ENCODE data around the gene THEMIS.
"Not testable (repeated sequence)": the region's sequence is repeated elsewhere in the genome, so short reads cannot be mapped to it uniquely, and the experiment has no call there.

Gene THEMIS

GRCh38 chr6:127891731-127892326 lies 9.0 kb downstream of the THEMIS start:
- Mint-ChIP-seq H3K36me3 (ENCODE audit: low read depth) (peaks cover 16% of the 10 kb centered on the region), H3K27me3 (no peaks in the 10 kb centered on the region), H3K4me1 (peaks cover 56% of the 10 kb centered on the region), H3K27ac (peak overlapping the region; percentile 90), H3K4me3 (peak overlapping the region; percentile 70), H3K9me3 (peaks cover 6% of the 10 kb centered on the region)
- no peak for DNase-seq
- ATAC-seq: no peak

- Mint-ChIP-seq H3K4me3 (no peak overlapping the region), H3K4me1 (peaks cover 85% of the 10 kb centered on the region), H3K36me3 (ENCODE audit: low read depth) (peaks cover 24% of the 10 kb centered on the region), H3K27me3 (no peaks in the 10 kb centered on the region), H3K27ac (peak overlapping the region; percentile 34), H3K9me3 (peaks cover 10% of the 10 kb centered on the region)
- peak; percentile 35 for ATAC-seq
- DNase-seq: no peak
Observed at GRCh38 chr6:127886603-127887002, 14.3 kb downstream of the THEMIS start.

GRCh38 chr6:127884134-127884533 lies 16.7 kb downstream of the THEMIS start:
- peak overlapping the region; percentile 24 for H3K27ac Mint-ChIP-seq
- peak overlapping the region; percentile 3 for H3K4me3 Mint-ChIP-seq
- ATAC-seq (no peak), DNase-seq (no peak)
- H3K27me3 Mint-ChIP-seq: no peaks in the 10 kb centered on the region
- peaks cover 90% of the 10 kb centered on the region for H3K4me1 Mint-ChIP-seq
- peaks cover 10% of the 10 kb centered on the region for H3K9me3 Mint-ChIP-seq
- H3K36me3 Mint-ChIP-seq (ENCODE audit: low read depth): peaks cover 17% of the 10 kb centered on the region

- ATAC-seq, H3K27me3 Mint-ChIP-seq, H3K27ac Mint-ChIP-seq, H3K4me3 Mint-ChIP-seq, DNase-seq, H3K9me3 Mint-ChIP-seq: not testable (repeated sequence)
- peaks cover 93% of the 10 kb centered on the region for H3K4me1 Mint-ChIP-seq
- H3K36me3 Mint-ChIP-seq (ENCODE audit: low read depth): peaks cover 13% of the 10 kb centered on the region
Observed at GRCh38 chr6:127881949-127882348, 18.9 kb downstream of the THEMIS start.

GRCh38 chr6:127880429-127880828 lies 20.4 kb downstream of the THEMIS start:
- Mint-ChIP-seq H3K27me3 (no peaks in the 10 kb centered on the region), H3K27ac (peak overlapping the region; percentile 89), H3K36me3 (ENCODE audit: low read depth) (peaks cover 4% of the 10 kb centered on the region), H3K4me1 (peaks cover 93% of the 10 kb centered on the region), H3K9me3 (no peaks in the 10 kb centered on the region), H3K4me3 (peak overlapping the region; percentile 79)
- DNase-seq: no peak
- ATAC-seq: no peak

- H3K36me3 Mint-ChIP-seq (ENCODE audit: low read depth): peaks cover 8% of the 10 kb centered on the region
- peak overlapping the region; percentile 79 for H3K4me3 Mint-ChIP-seq
- ATAC-seq (peak; percentile 64), DNase-seq (peak; percentile 69)
- peak overlapping the region; percentile 89 for H3K27ac Mint-ChIP-seq
- H3K27me3 Mint-ChIP-seq: no peaks in the 10 kb centered on the region
- peaks cover 92% of the 10 kb centered on the region for H3K4me1 Mint-ChIP-seq
- no peaks in the 10 kb centered on the region for H3K9me3 Mint-ChIP-seq
Observed at GRCh38 chr6:127879685-127880084, 21.2 kb downstream of the THEMIS start.

- Mint-ChIP-seq H3K9me3 (peaks cover 2% of the 10 kb centered on the region), H3K27ac (peak overlapping the region; percentile 84), H3K4me3 (peak overlapping the region; percentile 74), H3K36me3 (ENCODE audit: low read depth) (peaks cover 19% of the 10 kb centered on the region), H3K4me1 (peaks cover 82% of the 10 kb centered on the region), H3K27me3 (no peaks in the 10 kb centered on the region)
- ATAC-seq (no peak), DNase-seq (no peak)
Observed at GRCh38 chr6:127878115-127878514, 22.7 kb downstream of the THEMIS start.

GRCh38 chr6:127877231-127877630 lies 23.6 kb downstream of the THEMIS start:
- H3K4me1 Mint-ChIP-seq: peaks cover 79% of the 10 kb centered on the region
- peaks cover 5% of the 10 kb centered on the region for H3K9me3 Mint-ChIP-seq
- DNase-seq: no peak
- H3K36me3 Mint-ChIP-seq (ENCODE audit: low read depth): peaks cover 27% of the 10 kb centered on the region
- peak overlapping the region; percentile 74 for H3K4me3 Mint-ChIP-seq
- ATAC-seq: peak; percentile 77
- H3K27ac Mint-ChIP-seq: peak overlapping the region; percentile 84
- no peaks in the 10 kb centered on the region for H3K27me3 Mint-ChIP-seq

- H3K4me1 Mint-ChIP-seq: peaks cover 64% of the 10 kb centered on the region
Observed at GRCh38 chr6:127869772-127870404, 31.0 kb downstream of the THEMIS start.

GRCh38 chr6:127869183-127869582 lies 31.7 kb downstream of the THEMIS start:
- Mint-ChIP-seq H3K27ac (peak overlapping the region; percentile 89), H3K4me3 (peak overlapping the region; percentile 41), H3K4me1 (peaks cover 68% of the 10 kb centered on the region), H3K36me3 (ENCODE audit: low read depth) (peaks cover 26% of the 10 kb centered on the region), H3K9me3 (peaks cover 5% of the 10 kb centered on the region), H3K27me3 (no peaks in the 10 kb centered on the region)
- no peak for DNase-seq
- ATAC-seq: peak; percentile 67

More at GRCh38 chr6:127869772-127870404, 31.0 kb downstream of the THEMIS start:
- Mint-ChIP-seq H3K36me3 (ENCODE audit: low read depth) (peaks cover 29% of the 10 kb centered on the region), H3K27ac (peak overlapping the region; percentile 89), H3K27me3 (no peaks in the 10 kb centered on the region), H3K4me3 (peak overlapping the region; percentile 41), H3K9me3 (peaks cover 5% of the 10 kb centered on the region)
- peak; percentile 42 for ATAC-seq
- DNase-seq: no peak

GRCh38 chr6:127868338-127868737 lies 32.5 kb downstream of the THEMIS start:
- H3K9me3 Mint-ChIP-seq: peaks cover 5% of the 10 kb centered on the region
- peaks cover 77% of the 10 kb centered on the region for H3K4me1 Mint-ChIP-seq
- peak overlapping the region; percentile 64 for H3K27ac Mint-ChIP-seq

GRCh38 chr6:127866766-127867165 lies 34.1 kb downstream of the THEMIS start:
- H3K27me3 Mint-ChIP-seq: no peaks in the 10 kb centered on the region
- peak overlapping the region; percentile 48 for H3K4me3 Mint-ChIP-seq
- no peaks in the 10 kb centered on the region for H3K9me3 Mint-ChIP-seq
- H3K27ac Mint-ChIP-seq: no peak overlapping the region
- DNase-seq (no peak), ATAC-seq (no peak)
- peaks cover 79% of the 10 kb centered on the region for H3K4me1 Mint-ChIP-seq
- H3K36me3 Mint-ChIP-seq (ENCODE audit: low read depth): peaks cover 6% of the 10 kb centered on the region

More at GRCh38 chr6:127868338-127868737, 32.5 kb downstream of the THEMIS start:
- Mint-ChIP-seq H3K27me3 (no peaks in the 10 kb centered on the region), H3K4me3 (no peak overlapping the region), H3K36me3 (ENCODE audit: low read depth) (peaks cover 19% of the 10 kb centered on the region)
- DNase-seq (no peak), ATAC-seq (no peak)

- Mint-ChIP-seq H3K27me3 (no peaks in the 10 kb centered on the region), H3K9me3 (no peaks in the 10 kb centered on the region), H3K4me3 (no peak overlapping the region), H3K27ac (peak overlapping the region; percentile 33), H3K4me1 (peaks cover 66% of the 10 kb centered on the region), H3K36me3 (ENCODE audit: low read depth) (peaks cover 5% of the 10 kb centered on the region)
- ATAC-seq: no peak
- no peak for DNase-seq
Observed at GRCh38 chr6:127865108-127865507, 35.8 kb downstream of the THEMIS start.

- no peak overlapping the region for H3K4me3 Mint-ChIP-seq
- H3K4me1 Mint-ChIP-seq: peaks cover 66% of the 10 kb centered on the region
- DNase-seq: no peak
- ATAC-seq: no peak
- peak overlapping the region; percentile 33 for H3K27ac Mint-ChIP-seq
- H3K36me3 Mint-ChIP-seq (ENCODE audit: low read depth): peaks cover 6% of the 10 kb centered on the region
- H3K27me3 Mint-ChIP-seq: no peaks in the 10 kb centered on the region
- no peaks in the 10 kb centered on the region for H3K9me3 Mint-ChIP-seq
Observed at GRCh38 chr6:127864701-127865100, 36.2 kb downstream of the THEMIS start.

- Mint-ChIP-seq H3K4me3 (no peak overlapping the region), H3K9me3 (no peaks in the 10 kb centered on the region), H3K36me3 (ENCODE audit: low read depth) (peaks cover 8% of the 10 kb centered on the region), H3K27ac (no peak overlapping the region), H3K27me3 (no peaks in the 10 kb centered on the region), H3K4me1 (peaks cover 75% of the 10 kb centered on the region)
- DNase-seq: no peak
- ATAC-seq: no peak
Observed at GRCh38 chr6:127860723-127861122, 40.1 kb downstream of the THEMIS start.
